Spinal cord (tissue), 10 donors: Measurements from ENCODE around the gene FAM153A. TPM values are rescaled to one million over a fixed set of nuclear protein-coding genes. Genes with fewer than 3 reads are reported as not detected.
"Not testable (repeated sequence)": the region's sequence is repeated elsewhere in the genome, so short reads cannot be mapped to it uniquely, and the experiment has no call there.

Experiments used
- DNase-seq, 6 donors: peaks; one replicate each; pipeline versions ENCODE4 v3.0.0 to v3.0.0-alpha.2; 2013 to 2015; ENCODE audit warnings: low spot score in 6 of 6, low read depth in 4 of 6
- H3K27ac ChIP-seq: one replicate; pipeline ENCODE4 v1.5.1; 2013; ENCODE audit warnings: low read depth, low read length, control low read depth
- H3K27me3 ChIP-seq: one replicate; pipeline ENCODE4 v1.6.1; 2013; ENCODE audit warnings: low read length; ENCODE audit not compliant: control insufficient read depth, insufficient read depth
- H3K36me3 ChIP-seq: one replicate; pipeline ENCODE4 v1.6.1; 2013; ENCODE audit warnings: low read length; ENCODE audit not compliant: control insufficient read depth, insufficient read depth
- H3K4me1 ChIP-seq: one replicate; pipeline ENCODE4 v1.6.1; 2013; ENCODE audit warnings: low read length; ENCODE audit not compliant: control insufficient read depth, insufficient read depth
- H3K4me3 ChIP-seq: one replicate; pipeline ENCODE4 v1.5.1; 2013; ENCODE audit warnings: low read depth, low read length, control low read depth
- H3K9me3 ChIP-seq: one replicate; pipeline ENCODE4 v1.6.1; 2013; ENCODE audit warnings: low read length; ENCODE audit not compliant: control insufficient read depth, insufficient read depth
- WGBS: methylation state at CpG from one replicate; pipeline ENCODE4 v1.1.5; 2013; ENCODE audit warnings: missing lambda C conversion rate; ENCODE audit not compliant: insufficient coverage; 5-methylcytosine and 5-hydroxymethylcytosine counted together
- polyA plus RNA-seq, 2 donors: library from polyadenylated mRNA; unstranded; fragments of 120-200 nt; gene quantifications; one replicate each; pipeline ENCODE4 v1.2.1, GENCODE V29; 2013; ENCODE audit not compliant: insufficient read length in 2 of 2
- total RNA-seq, 2 donors: library from RNA; depleted of rRNA in 1 of 2; stranded (reverse); fragments of 120-200 nt in 1 of 2; fragments of >200 nt in 1 of 2; gene quantifications; one replicate each; pipeline versions ENCODE4 v1.2.3 to v1.2.4, GENCODE V29; 2013 to 2014
- donor health status: healthy.

FAM153A gene
- total and polyA plus RNA-seq, 4 donors = 1.8 to 8.6 (median 5.8) TPM

- no CpG with 5 or more reads among the region's 8 CpGs for WGBS
These were observed 21.7 kb downstream of the FAM153A start for GRCh38 chr5:177760954-177761353.

GRCh38 chr5:177747354-177747753 is 35.3 kb downstream of the FAM153A start:
- not testable (repeated sequence) for H3K27me3 ChIP-seq, H3K4me1 ChIP-seq, H3K27ac ChIP-seq, H3K9me3 ChIP-seq, H3K36me3 ChIP-seq, DNase-seq, H3K4me3 ChIP-seq
- no CpG with 5 or more reads among the region's 2 CpGs for WGBS

More at GRCh38 chr5:177760954-177761353, 21.7 kb downstream of the FAM153A start:
- not testable (repeated sequence) for H3K27me3 ChIP-seq, H3K4me1 ChIP-seq, H3K9me3 ChIP-seq, H3K27ac ChIP-seq, DNase-seq, H3K4me3 ChIP-seq, H3K36me3 ChIP-seq

DNA sequence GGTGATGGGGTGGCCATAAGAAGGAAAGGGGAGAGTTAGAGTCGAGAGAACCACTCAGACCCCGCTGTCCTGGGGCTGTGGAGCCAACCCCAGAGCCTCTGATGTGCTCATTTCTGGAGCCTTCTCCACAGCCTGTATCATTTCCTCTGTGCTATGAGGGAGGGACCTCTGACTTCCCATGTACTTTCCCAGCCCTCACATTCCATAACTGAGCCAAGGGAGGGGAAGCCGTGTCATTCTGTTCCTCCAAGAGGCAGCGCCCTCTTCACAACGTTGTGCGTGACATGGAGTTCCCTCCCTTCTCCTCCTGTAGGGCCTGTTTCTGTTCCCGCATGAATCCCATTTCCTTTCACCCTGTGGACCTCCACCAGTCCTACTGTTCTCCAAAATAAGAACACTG is 57.8 kb downstream of the FAM153A start:
- WGBS = no CpG with 5 or more reads among the region's 7 CpGs
- not testable (repeated sequence) for H3K4me1 ChIP-seq, H3K4me3 ChIP-seq, H3K36me3 ChIP-seq, H3K27me3 ChIP-seq, DNase-seq, H3K9me3 ChIP-seq, H3K27ac ChIP-seq

DNA sequence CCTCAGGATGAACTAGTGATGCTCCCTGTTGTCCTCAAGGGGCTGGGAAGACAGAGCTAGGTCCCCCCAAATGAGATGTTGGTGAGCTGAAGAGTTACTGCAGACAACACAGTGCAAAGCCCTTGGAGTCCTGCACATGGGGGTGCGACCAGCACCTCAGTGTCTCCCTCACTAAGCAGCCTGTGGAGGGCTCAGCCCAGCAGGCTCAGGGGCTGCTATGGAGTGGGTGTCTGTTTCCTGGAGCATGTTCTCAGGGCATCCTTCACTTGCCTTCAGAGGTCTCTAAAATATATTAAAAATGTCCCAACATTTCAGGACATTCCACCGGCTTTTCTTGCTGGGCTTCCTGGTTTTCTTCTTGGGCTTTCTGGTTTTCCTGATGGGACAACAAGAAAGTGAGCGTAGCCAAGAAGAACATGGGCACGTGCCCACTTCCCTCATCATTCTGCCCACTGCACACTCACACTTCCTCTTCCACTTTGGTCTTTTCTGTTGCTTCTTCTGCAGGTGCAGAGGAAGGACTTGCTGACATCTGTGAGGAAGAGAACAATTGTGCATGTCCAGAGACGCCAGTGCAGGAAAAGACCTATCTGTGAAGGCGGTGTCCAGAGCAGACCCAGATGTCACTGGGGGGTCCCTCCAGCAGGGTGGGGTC is 58.7 kb downstream of the FAM153A start:
- not testable (repeated sequence) for H3K27me3 ChIP-seq, H3K27ac ChIP-seq, H3K9me3 ChIP-seq, H3K4me1 ChIP-seq, H3K4me3 ChIP-seq, H3K36me3 ChIP-seq, DNase-seq
- no CpG with 5 or more reads among the region's 6 CpGs for WGBS

GRCh38 chr5:177722829-177723228 is 59.9 kb downstream of the FAM153A start:
- H3K27me3 ChIP-seq, DNase-seq, H3K4me3 ChIP-seq, H3K36me3 ChIP-seq, H3K4me1 ChIP-seq, H3K9me3 ChIP-seq, H3K27ac ChIP-seq: not testable (repeated sequence)
- no CpG with 5 or more reads among the region's 8 CpGs for WGBS

DNA sequence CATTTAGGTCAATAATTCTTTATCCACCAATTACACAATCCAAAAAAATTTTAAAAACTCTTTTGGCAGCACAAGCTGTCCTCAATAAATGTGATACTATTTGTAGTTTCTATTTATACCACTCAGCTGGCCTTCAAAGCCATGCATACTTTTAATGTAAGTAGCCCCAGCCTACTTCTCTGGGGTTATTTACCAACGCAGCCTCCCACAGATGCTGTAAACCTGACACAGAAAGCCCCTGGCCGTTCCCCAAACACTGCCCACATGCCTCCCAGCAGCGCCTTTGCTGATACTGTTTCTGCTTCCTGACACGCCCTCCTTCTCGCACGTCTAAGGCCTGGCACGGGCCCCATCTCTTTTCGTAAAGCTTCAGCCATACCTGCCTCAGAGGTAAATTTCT is 62.7 kb downstream of the FAM153A start:
- H3K36me3 ChIP-seq, H3K4me1 ChIP-seq, H3K27me3 ChIP-seq, DNase-seq, H3K4me3 ChIP-seq, H3K27ac ChIP-seq, H3K9me3 ChIP-seq: not testable (repeated sequence)
- WGBS = no CpG with 5 or more reads among the region's 8 CpGs

DNA sequence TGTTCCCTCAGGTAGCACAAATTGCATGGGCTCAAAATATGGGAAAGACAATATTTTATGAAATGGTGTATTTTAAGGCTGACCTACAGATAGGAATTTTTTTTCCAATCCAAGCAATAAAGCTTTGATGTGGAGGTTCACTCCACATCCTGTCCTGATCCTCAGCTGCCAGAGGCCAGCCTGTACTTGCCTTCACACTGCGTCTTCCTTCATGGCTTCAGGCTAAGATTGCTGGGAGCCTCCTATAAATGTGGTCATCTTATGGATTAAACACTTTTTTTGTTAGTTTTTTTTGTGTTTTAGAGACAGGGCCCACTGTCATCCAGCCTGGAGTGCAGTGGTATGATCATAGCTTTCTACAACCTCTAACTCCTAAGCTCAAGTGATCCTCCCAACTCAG is 67.3 kb downstream of the FAM153A start:
- DNase-seq, H3K4me1 ChIP-seq, H3K27me3 ChIP-seq, H3K27ac ChIP-seq, H3K9me3 ChIP-seq, H3K36me3 ChIP-seq, H3K4me3 ChIP-seq: not testable (repeated sequence)
- no CpG with 5 or more reads among the region's 1 CpG for WGBS

DNA sequence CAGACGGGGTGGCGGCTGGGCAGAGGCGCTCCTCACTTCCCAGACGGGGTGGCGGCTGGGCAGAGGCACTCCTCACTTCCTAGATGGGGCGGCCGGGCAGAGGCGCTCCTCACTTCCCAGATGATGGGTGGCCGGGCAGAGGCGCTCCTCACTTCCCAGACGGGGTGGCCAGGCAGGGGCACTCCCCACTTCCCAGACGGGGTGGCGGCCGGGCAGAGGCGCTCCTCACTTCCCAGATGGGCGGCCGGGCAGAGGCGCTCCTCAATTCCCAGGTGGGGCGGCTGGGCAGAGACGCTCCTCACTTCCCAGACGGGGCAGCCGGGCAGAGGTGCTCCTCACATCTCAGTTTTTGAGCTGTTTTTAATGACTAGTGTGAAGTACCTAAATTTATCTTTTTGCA is 86.6 kb downstream of the FAM153A start:
- not testable (repeated sequence) for DNase-seq, H3K27me3 ChIP-seq, H3K4me1 ChIP-seq, H3K27ac ChIP-seq, H3K9me3 ChIP-seq, H3K36me3 ChIP-seq, H3K4me3 ChIP-seq
- 93% methylated on average over 12 of the region's 22 CpGs for WGBS

DNA sequence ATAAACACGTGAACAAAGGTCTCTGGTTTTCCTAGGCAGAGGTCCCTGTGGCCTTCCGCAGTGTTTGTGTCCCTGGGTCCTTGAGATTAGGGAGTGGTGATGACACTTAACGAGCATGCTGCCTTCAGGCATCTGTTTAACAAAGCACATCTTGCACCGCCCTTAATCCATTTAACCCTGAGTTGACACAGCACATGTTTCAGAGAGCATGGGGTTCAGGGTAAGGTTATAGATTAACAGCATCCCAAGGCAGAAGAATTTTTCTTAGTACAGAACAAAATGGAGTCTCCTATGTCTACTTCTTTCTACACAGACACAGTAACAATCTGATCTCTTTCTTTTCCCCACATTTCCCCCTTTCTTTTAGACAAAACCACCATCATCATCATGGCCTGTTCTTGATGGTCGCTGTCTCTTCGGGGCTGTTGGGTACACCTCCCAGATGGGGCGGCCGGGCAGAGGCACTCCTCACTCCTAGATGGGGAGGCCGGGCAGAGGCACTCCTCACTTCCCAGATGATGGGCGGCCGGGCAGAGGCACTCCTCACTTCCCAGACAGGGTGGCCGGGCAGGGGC is 87.3 kb downstream of the FAM153A start:
- H3K4me1 ChIP-seq, H3K9me3 ChIP-seq, DNase-seq, H3K27me3 ChIP-seq, H3K4me3 ChIP-seq, H3K27ac ChIP-seq, H3K36me3 ChIP-seq: not testable (repeated sequence)
- WGBS = 93% methylated on average over 5 of the region's 12 CpGs

DNA sequence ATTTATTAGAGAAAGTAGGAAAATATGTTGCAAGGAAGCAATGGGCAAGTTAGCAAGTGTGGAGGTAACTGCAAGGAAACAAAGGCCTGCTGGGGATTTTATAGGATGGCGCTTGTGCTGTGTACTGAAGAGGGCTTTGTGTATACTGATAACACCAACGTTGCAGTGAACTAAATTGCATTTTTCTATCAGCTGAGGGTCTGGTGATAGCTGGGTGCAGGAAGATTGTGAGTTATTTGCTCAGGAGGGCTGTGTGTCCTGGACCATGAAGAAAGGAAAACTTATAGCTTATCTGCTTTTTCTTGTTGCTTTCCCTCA is 88.2 kb downstream of the FAM153A start:
- H3K36me3 ChIP-seq, H3K27ac ChIP-seq, H3K4me1 ChIP-seq, DNase-seq, H3K27me3 ChIP-seq, H3K4me3 ChIP-seq, H3K9me3 ChIP-seq: not testable (repeated sequence)
- no CpG with 5 or more reads among the region's 2 CpGs for WGBS
